Posterior cingulate gyrus (tissue), 11 donors: ENCODE results near the gene GNAZ.

Experiments used
- DNase-seq, 10 donors: peaks; one replicate each; pipeline versions ENCODE4 v3.0.0 to v3.0.0-alpha.2; 2020 to 2021; ENCODE audit warnings: mixed read lengths in 3 of 10
- intact Hi-C: fragments of 100-400 bp; cut with DNase I; formaldehyde crosslinking; loops from one replicate; pipeline ENCODE4 v1.15.1; 2023

GNAZ gene

GRCh38 chr22:23102776-23103175, 32.5 kb downstream of the GNAZ start:
- intact Hi-C loops = no loop called here

DNA sequence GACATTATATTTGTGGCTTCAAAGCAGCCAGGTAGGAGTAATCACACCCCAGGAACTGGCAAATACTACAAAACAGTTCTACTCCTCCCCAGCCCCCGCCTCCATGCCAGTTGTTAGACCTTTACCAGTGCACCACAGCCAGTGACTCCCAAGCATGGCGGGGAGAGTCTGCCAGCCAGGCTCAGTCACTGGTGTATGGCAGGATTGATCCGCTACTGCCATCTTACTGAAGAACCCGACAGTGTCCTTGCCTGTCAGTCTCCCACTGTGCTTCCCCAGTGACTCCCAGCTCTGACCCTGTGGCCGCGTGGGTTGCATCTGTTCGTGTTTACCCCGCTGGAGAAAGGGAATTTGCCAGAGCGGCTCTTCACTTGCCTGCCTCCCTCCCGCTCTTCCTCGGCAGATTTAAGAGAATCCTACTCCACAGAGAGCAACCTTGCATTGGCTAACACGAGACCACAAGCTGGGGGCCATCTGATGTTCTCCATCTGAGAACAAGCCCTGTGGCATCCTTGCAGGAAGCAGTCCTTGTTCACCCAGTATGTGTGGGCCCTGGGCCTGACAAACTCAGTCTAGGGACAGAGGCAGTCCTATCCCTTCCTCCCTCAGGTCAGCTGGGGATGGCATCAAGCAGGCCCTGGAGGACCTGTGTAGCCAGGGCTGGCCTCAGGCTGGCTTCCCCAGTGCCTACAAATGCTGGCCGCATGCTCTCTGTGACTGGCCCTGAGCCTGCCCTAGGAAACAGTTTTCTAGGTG, 33.1 kb downstream of the GNAZ start:
- intact Hi-C loops = no loop called here
- no peak for DNase-seq

More at GRCh38 chr22:23102776-23103175, 32.5 kb downstream of the GNAZ start:
- DNase-seq = no peak

- DNase-seq = no peak
- intact Hi-C loops = no loop called here
Observed at GRCh38 chr22:23104187-23104971, 34.1 kb downstream of the GNAZ start.

DNA sequence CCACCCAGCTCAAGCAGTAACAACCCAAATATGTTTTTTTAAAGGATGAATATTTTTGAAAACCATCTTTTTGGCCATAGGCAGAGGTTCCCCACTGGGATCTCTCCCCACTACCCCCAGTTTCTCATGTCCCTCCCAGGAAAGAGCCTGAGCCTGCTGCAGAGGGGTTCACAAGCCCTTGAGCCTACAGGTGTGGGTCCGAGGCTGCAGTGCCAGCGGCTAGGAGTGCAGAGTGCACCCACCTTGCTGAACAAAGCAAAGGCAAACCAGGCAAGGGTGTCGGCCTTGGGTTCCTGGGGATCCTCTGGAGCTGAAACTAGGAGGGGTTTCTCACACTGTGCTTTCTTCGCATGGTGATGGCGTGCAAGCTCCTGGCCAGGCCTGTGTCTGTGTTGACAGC, 35.0 kb downstream of the GNAZ start:
- intact Hi-C loops = no loop called here
- DNase-seq = no peak

DNA sequence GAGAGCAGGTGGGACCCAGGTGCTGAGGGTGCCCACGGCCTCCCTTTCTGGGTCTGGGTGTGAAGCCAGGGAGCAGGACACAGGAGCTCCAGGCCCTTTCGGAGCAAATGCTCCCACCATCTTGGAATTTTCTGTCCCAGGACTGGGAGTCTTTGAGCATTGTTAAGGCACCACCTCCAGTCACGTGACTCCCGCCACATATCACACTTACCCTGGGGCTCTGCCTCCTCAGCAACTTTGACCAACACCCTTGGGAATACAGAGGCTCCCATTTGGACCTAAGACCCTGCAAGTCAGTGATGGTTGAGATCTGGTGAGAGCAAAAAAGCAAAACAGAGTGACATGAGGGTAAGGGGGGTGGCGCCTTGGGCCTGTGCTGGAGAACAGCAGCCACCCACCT, 35.6 kb downstream of the GNAZ start:
- no peak for DNase-seq
- intact Hi-C loops = no loop called here

GRCh38 chr22:23106344-23106743, 36.0 kb downstream of the GNAZ start:
- DNase-seq = no peak
- intact Hi-C loops = no loop called here

GRCh38 chr22:23106906-23107367, 36.6 kb downstream of the GNAZ start:
- intact Hi-C loops = no loop called here
- no peak for DNase-seq

GRCh38 chr22:23107487-23108248, 37.3 kb downstream of the GNAZ start:
- no peak for DNase-seq
- intact Hi-C loops = no loop called here

- intact Hi-C loops = no loop called here
- no peak for DNase-seq
Observed at GRCh38 chr22:23108249-23109078, 38.1 kb downstream of the GNAZ start.

DNA sequence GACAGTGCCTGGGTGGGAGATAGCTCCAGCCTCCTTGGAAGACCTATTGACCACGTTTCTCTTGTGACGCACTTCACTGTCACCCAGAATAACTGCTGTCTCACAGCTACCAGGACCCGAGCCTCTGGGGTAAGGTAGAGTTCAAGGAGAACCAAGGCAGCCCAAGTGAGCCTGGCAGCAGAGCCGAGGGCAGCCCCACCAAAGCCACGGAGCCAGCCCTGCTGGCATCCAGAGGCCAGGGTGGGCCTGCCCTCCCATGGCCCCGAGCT, 38.7 kb downstream of the GNAZ start:
- no peak for DNase-seq
- intact Hi-C loops = no loop called here

DNA sequence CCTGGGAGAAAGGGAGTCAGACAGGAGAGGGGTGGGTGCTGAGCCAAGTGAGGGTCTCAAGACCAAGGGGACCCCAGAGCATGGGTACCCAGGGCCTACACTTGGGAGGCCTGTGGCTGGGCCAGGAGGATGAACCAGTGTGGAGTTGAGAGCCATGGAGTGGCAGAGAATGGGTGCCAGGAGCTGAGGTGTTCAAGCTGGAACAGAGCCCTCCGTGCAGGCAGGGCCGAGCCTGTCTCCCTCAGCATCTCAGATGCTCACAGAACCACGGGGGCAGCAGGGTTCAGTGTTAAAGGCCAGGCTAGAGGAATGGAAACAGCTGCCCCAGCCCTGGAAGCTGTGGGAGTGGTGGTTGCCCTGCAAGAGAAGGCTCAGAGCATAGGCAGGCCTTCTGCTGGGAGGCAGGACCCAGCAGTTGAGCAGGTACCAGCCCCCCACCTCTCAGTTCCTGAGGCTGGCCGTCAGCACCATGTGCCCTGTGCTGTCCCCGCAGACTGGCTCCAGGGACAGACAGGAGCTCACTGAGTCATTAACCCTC, 39.2 kb downstream of the GNAZ start:
- DNase-seq = no peak
- intact Hi-C loops = no loop called here

DNA sequence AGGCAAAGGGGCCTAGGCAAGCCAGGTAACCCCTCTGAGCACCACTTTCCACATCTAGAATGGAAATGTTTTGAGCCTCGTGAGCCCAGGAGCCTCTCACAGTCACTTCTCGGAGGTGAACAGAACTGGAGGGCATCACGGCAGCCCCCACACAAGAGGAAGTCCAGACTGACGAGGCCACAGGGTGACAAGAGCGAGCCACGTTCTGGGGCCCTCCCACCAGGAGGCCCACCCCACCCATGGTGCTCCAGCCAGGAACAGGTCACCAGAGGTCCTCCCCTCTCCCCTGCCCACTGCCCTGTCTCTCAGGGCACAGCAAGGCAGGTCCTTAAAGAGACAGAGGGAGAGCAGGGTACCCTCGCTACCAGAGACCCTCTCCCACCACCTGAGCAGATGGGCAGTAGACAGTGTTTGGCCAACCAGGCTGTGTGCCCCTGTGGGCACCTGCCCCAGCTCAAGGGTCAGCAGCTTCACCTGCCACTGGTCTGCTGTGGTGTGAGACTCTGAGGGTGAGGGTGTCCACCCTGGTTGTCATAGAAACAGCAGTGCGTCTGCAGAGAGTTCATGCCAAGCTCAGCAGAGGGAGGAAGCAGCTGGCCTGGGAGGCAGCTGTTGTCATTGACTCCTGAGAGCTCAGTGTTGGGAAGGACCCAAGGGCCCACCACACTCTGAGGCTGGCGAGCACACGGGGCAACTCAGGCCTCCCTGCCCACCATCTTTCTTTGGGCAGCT, 40.0 kb downstream of the GNAZ start:
- no peak for DNase-seq
- intact Hi-C loops = no loop called here

- intact Hi-C loops = no loop called here
- DNase-seq = peak in 2 of 10 donors; percentile 58 to 84
Observed at GRCh38 chr22:23110922-23111527, 40.7 kb downstream of the GNAZ start.

GRCh38 chr22:23112472-23113012, 42.2 kb downstream of the GNAZ start:
- DNase-seq = peak in 1 of 10 donors; percentile 59
- intact Hi-C loops = no loop called here

- intact Hi-C loops = no loop called here
- peak in 9 of 10 donors; percentile 68 to 97 (median 79) for DNase-seq
Observed at GRCh38 chr22:23113067-23113846, 42.9 kb downstream of the GNAZ start.

GRCh38 chr22:23113847-23114720, 43.8 kb downstream of the GNAZ start:
- intact Hi-C loops = no loop called here
- peak; percentile 70 to 98 (median 86) for DNase-seq

- peak in 1 of 10 donors; percentile 52 for DNase-seq
- intact Hi-C loops = no loop called here
Observed at GRCh38 chr22:23114721-23115020, 44.4 kb downstream of the GNAZ start.
